ENCODE measurements around the gene TERT.

TERT gene

GRCh38 chr5:1222147-1222546 is 72.7 kb downstream of the TERT start:
- DNase-seq (ENCODE audit: low read depth in 1 of 2, low spot score in 1 of 2): no peak

- DNase-seq (ENCODE audit: low read depth in 1 of 2, low spot score in 1 of 2): no peak
These were observed 73.1 kb downstream of the TERT start for GRCh38 chr5:1221721-1222120.

- no peak for DNase-seq (ENCODE audit: low read depth in 1 of 2, low spot score in 1 of 2)
These were observed 74.0 kb downstream of the TERT start for GRCh38 chr5:1220831-1221230.

GRCh38 chr5:1220351-1220750 is 74.5 kb downstream of the TERT start:
- no peak for DNase-seq (ENCODE audit: low read depth in 1 of 2, low spot score in 1 of 2)

- no peak for DNase-seq (ENCODE audit: low read depth in 1 of 2, low spot score in 1 of 2)
These were observed 75.1 kb downstream of the TERT start for GRCh38 chr5:1219768-1220100.

- DNase-seq (ENCODE audit: low read depth in 1 of 2, low spot score in 1 of 2): no peak
These were observed 75.6 kb downstream of the TERT start for GRCh38 chr5:1219098-1219767.

- no peak for DNase-seq (ENCODE audit: low read depth in 1 of 2, low spot score in 1 of 2)
These were observed 76.4 kb downstream of the TERT start for GRCh38 chr5:1218351-1219080.

- DNase-seq (ENCODE audit: low read depth in 1 of 2, low spot score in 1 of 2): no peak
These were observed 77.2 kb downstream of the TERT start for GRCh38 chr5:1217596-1218206.

- DNase-seq (ENCODE audit: low read depth in 1 of 2, low spot score in 1 of 2): no peak
These were observed 78.0 kb downstream of the TERT start for GRCh38 chr5:1216918-1217295.

- DNase-seq (ENCODE audit: low read depth in 1 of 2, low spot score in 1 of 2): no peak
These were observed 78.5 kb downstream of the TERT start for GRCh38 chr5:1216211-1216917.

GRCh38 chr5:1215320-1216096 is 79.4 kb downstream of the TERT start:
- DNase-seq (ENCODE audit: low read depth in 1 of 2, low spot score in 1 of 2): no peak

GRCh38 chr5:1214936-1215220 is 80.0 kb downstream of the TERT start:
- no peak for DNase-seq (ENCODE audit: low read depth in 1 of 2, low spot score in 1 of 2)

GRCh38 chr5:1214163-1214935 is 80.5 kb downstream of the TERT start:
- DNase-seq (ENCODE audit: low read depth in 1 of 2, low spot score in 1 of 2): no peak

GRCh38 chr5:1213508-1214162 is 81.2 kb downstream of the TERT start:
- no peak for DNase-seq (ENCODE audit: low read depth in 1 of 2, low spot score in 1 of 2)

- DNase-seq (ENCODE audit: low read depth in 1 of 2, low spot score in 1 of 2): no peak
These were observed 82.0 kb downstream of the TERT start for GRCh38 chr5:1212881-1213280.

- DNase-seq (ENCODE audit: low read depth in 1 of 2, low spot score in 1 of 2): no peak
These were observed 82.6 kb downstream of the TERT start for GRCh38 chr5:1212271-1212670.

- DNase-seq (ENCODE audit: low read depth in 1 of 2, low spot score in 1 of 2): no peak
These were observed 83.2 kb downstream of the TERT start for GRCh38 chr5:1211701-1212100.

- DNase-seq (ENCODE audit: low read depth in 1 of 2, low spot score in 1 of 2): no peak
These were observed 84.0 kb downstream of the TERT start for GRCh38 chr5:1210832-1211251.

- no peak for DNase-seq (ENCODE audit: low read depth in 1 of 2, low spot score in 1 of 2)
These were observed 84.7 kb downstream of the TERT start for GRCh38 chr5:1209896-1210776.

Data from stimulated activated CD4-positive, alpha-beta T cell treated with anti-CD3 and anti-CD28 coated beads, Interleukin-15, amount 100 ng/mL, for 1 hour (primary cell).